Activated CD4-positive, alpha-beta memory T cell treated with anti-CD3 and anti-CD28 coated beads, Interleukin-2, amount 10 ng/mL, durations not matched to agents 7 days and 5 days (primary cell): ENCODE data around the gene TMIGD2. TPM values are rescaled to one million over a fixed set of nuclear protein-coding genes. Genes with fewer than 3 reads are reported as not detected.
A peak's percentile ranks its signal among the peaks of the same experiment; 100 is the strongest.
"Not testable (repeated sequence)": the region's sequence is repeated elsewhere in the genome, so short reads cannot be mapped to it uniquely, and the experiment has no call there.

Source experiments
- CTCF ChIA-PET: fragments of 350-600 bp; sonication (Branson Sonifier 250); formaldehyde crosslinking; loops from one replicate; lab custom pipeline; 2021; ENCODE audit warnings: antibody characterized with exemption, inconsistent platforms; lab: Charles Lee
- POLR2A ChIA-PET: fragments of 350-600 bp; sonication (Branson Sonifier 250); formaldehyde crosslinking; loops from one replicate; lab custom pipeline; 2021; ENCODE audit warnings: antibody characterized with exemption; lab: Charles Lee
- DNase-seq: peaks from one replicate; pipeline ENCODE4 v3.0.0-alpha.2; 2020
- H3K27ac Mint-ChIP-seq: one replicate; pipeline ENCODE4 v1.8.0; 2021; ENCODE audit warnings: mild to moderate bottlenecking, mixed read lengths
- H3K27me3 Mint-ChIP-seq: one replicate; pipeline ENCODE4 v1.8.0; 2021; ENCODE audit warnings: mixed read lengths
- H3K36me3 Mint-ChIP-seq: one replicate; pipeline ENCODE4 v1.8.0; 2021; ENCODE audit warnings: low read depth, mixed read lengths
- H3K4me1 Mint-ChIP-seq: one replicate; pipeline ENCODE4 v1.8.0; 2021; ENCODE audit warnings: mixed read lengths
- H3K4me3 Mint-ChIP-seq: one replicate; pipeline ENCODE4 v1.8.0; 2021; ENCODE audit warnings: mild to moderate bottlenecking, mixed read lengths
- H3K9me3 Mint-ChIP-seq: one replicate; pipeline ENCODE4 v1.8.0; 2021; ENCODE audit warnings: mixed read lengths
- total RNA-seq, 2 experiments: library from RNA; stranded (reverse); gene quantifications; one replicate each; pipeline ENCODE4 v1.2.3, GENCODE V29; 2021

The TMIGD2 gene
- total RNA-seq: 1 to 10 TPM; 2.6 to 4.0 TPM

GRCh38 chr19:4302243-4302640 lies at the start of gene TMIGD2:
TMIGD2 (minus strand) TSS chr19:4302389; CDS start chr19:4302385, 4 bp downstream.
- Mint-ChIP-seq H3K9me3 (no peaks in the 10 kb centered on the region), H3K4me1 (peaks cover 24% of the 10 kb centered on the region), H3K4me3 (peak within 1 kb of the TSS; percentile 33), H3K36me3 (no peaks in the 10 kb centered on the region), H3K27me3 (no peaks in the 10 kb centered on the region), H3K27ac (peak within 1 kb of the TSS; percentile 7)
- CTCF ChIA-PET: interaction anchor here (1.1 kb wide), 1 partner anchor 36 kb away, joined by 4 read pairs; no protein-coding TSS in a partner anchor
- POLR2A ChIA-PET: no interaction called here
- DNase-seq: no peak

- H3K9me3 Mint-ChIP-seq: no peaks in the 10 kb centered on the region
- POLR2A ChIA-PET: no interaction called here
- H3K4me3 Mint-ChIP-seq: no peak overlapping the region
Measured at GRCh38 chr19:4350726-4351125, 48.5 kb upstream of the TMIGD2 start.

GRCh38 chr19:4350111-4350510 lies 47.9 kb upstream of the TMIGD2 start:
- Mint-ChIP-seq H3K27ac (no peak overlapping the region), H3K27me3 (no peaks in the 10 kb centered on the region), H3K4me1 (peaks cover 3% of the 10 kb centered on the region), H3K9me3 (no peaks in the 10 kb centered on the region), H3K4me3 (no peak overlapping the region), H3K36me3 (peaks cover 13% of the 10 kb centered on the region)
- ChIA-PET POLR2A (no interaction called here), CTCF (interaction anchor here (5.7 kb wide), 1 partner anchor 83 kb away, joined by 69 read pairs; no protein-coding TSS in a partner anchor)
- DNase-seq: no peak

More at GRCh38 chr19:4350726-4351125, 48.5 kb upstream of the TMIGD2 start:
- CTCF ChIA-PET: interaction anchor here (5.7 kb wide), 1 partner anchor 84 kb away, joined by 69 read pairs; no protein-coding TSS in a partner anchor
- no peak for DNase-seq
- Mint-ChIP-seq H3K27me3 (no peaks in the 10 kb centered on the region), H3K4me1 (no peaks in the 10 kb centered on the region), H3K27ac (no peak overlapping the region), H3K36me3 (peaks cover 10% of the 10 kb centered on the region)

GRCh38 chr19:4349225-4349624 lies 47.0 kb upstream of the TMIGD2 start:
- H3K36me3 Mint-ChIP-seq: peaks cover 10% of the 10 kb centered on the region
- H3K4me1 Mint-ChIP-seq, H3K27me3 Mint-ChIP-seq, DNase-seq, H3K9me3 Mint-ChIP-seq, H3K27ac Mint-ChIP-seq, CTCF ChIA-PET, H3K4me3 Mint-ChIP-seq, POLR2A ChIA-PET: not testable (repeated sequence)

- Mint-ChIP-seq H3K4me3 (no peak overlapping the region), H3K4me1 (peaks cover 15% of the 10 kb centered on the region), H3K9me3 (no peaks in the 10 kb centered on the region), H3K27ac (no peak overlapping the region), H3K36me3 (peaks cover 10% of the 10 kb centered on the region), H3K27me3 (no peaks in the 10 kb centered on the region)
- POLR2A ChIA-PET: no interaction called here
- DNase-seq: no peak
- CTCF ChIA-PET: interaction anchor here (0.6 to 1.3 kb wide), 2 partner anchors 80 to 1144 kb away, joined by 3 read pairs; no protein-coding TSS in a partner anchor
Measured at GRCh38 chr19:4347521-4347920, 45.3 kb upstream of the TMIGD2 start.

GRCh38 chr19:4346020-4346383 lies 43.8 kb upstream of the TMIGD2 start:
- no peak overlapping the region for H3K27ac Mint-ChIP-seq
- CTCF ChIA-PET: no interaction called here
- H3K9me3 Mint-ChIP-seq: no peaks in the 10 kb centered on the region
- H3K4me1 Mint-ChIP-seq: peaks cover 21% of the 10 kb centered on the region
- peaks cover 10% of the 10 kb centered on the region for H3K36me3 Mint-ChIP-seq
- POLR2A ChIA-PET: no interaction called here
- no peak for DNase-seq
- H3K4me3 Mint-ChIP-seq: no peak overlapping the region
- H3K27me3 Mint-ChIP-seq: no peaks in the 10 kb centered on the region

GRCh38 chr19:4345342-4346019 lies 43.3 kb upstream of the TMIGD2 start:
- H3K27me3 Mint-ChIP-seq: no peaks in the 10 kb centered on the region
- peaks cover 21% of the 10 kb centered on the region for H3K4me1 Mint-ChIP-seq
- no peak overlapping the region for H3K27ac Mint-ChIP-seq
- H3K36me3 Mint-ChIP-seq: peaks cover 9% of the 10 kb centered on the region
- no peaks in the 10 kb centered on the region for H3K9me3 Mint-ChIP-seq
- no peak for DNase-seq
- peak overlapping the region; percentile 47 for H3K4me3 Mint-ChIP-seq
- ChIA-PET POLR2A (no interaction called here), CTCF (no interaction called here)

GRCh38 chr19:4343370-4344307 lies 41.5 kb upstream of the TMIGD2 start, which contains the start of gene MPND:
MPND (plus strand) TSS chr19:4343562; CDS start chr19:4343594, 32 bp downstream.
- H3K9me3 Mint-ChIP-seq: no peaks in the 10 kb centered on the region
- H3K4me1 Mint-ChIP-seq: peaks cover 28% of the 10 kb centered on the region
- H3K36me3 Mint-ChIP-seq: peaks cover 8% of the 10 kb centered on the region
- ChIA-PET POLR2A (interaction anchor here (0.9 to 3.1 kb wide), 21 partner anchors 9 to 128 kb away, joined by 3 to 22 read pairs (median 6); partner anchors contain the start of genes CHAF1A, SH3GL1 and YJU2), CTCF (interaction anchor here (0.6 to 3.5 kb wide), 17 partner anchors 9 to 378 kb away, joined by 3 to 63 read pairs (median 4); partner anchors contain the start of genes CHAF1A, FSD1 and SH3GL1)
- peak within 1 kb of the TSS; percentile 90 for H3K4me3 Mint-ChIP-seq
- H3K27me3 Mint-ChIP-seq: no peaks in the 10 kb centered on the region
- DNase-seq: peak; percentile 95
- H3K27ac Mint-ChIP-seq: peak within 1 kb of the TSS; percentile 90

- peaks cover 8% of the 10 kb centered on the region for H3K36me3 Mint-ChIP-seq
- peak overlapping the region; percentile 90 for H3K4me3 Mint-ChIP-seq
- no peaks in the 10 kb centered on the region for H3K9me3 Mint-ChIP-seq
- peak overlapping the region; percentile 90 for H3K27ac Mint-ChIP-seq
- peaks cover 36% of the 10 kb centered on the region for H3K4me1 Mint-ChIP-seq
- ChIA-PET POLR2A (interaction anchor here (0.9 to 3.1 kb wide), 21 partner anchors 9 to 128 kb away, joined by 3 to 22 read pairs (median 6); partner anchors contain the start of genes CHAF1A, SH3GL1 and YJU2), CTCF (interaction anchor here (0.6 to 3.5 kb wide), 26 partner anchors 9 to 379 kb away, joined by 3 to 63 read pairs (median 4); partner anchors contain the start of genes CHAF1A, FSD1 and SH3GL1)
- DNase-seq: peak; percentile 96
- H3K27me3 Mint-ChIP-seq: no peaks in the 10 kb centered on the region
Measured at GRCh38 chr19:4342615-4343369, 40.6 kb upstream of the TMIGD2 start.

GRCh38 chr19:4342314-4342614 lies 40.1 kb upstream of the TMIGD2 start:
- peak overlapping the region; percentile 90 for H3K27ac Mint-ChIP-seq
- no peaks in the 10 kb centered on the region for H3K9me3 Mint-ChIP-seq
- ChIA-PET POLR2A (interaction anchor here (0.9 to 3.1 kb wide), 14 partner anchors 9 to 129 kb away, joined by 3 to 22 read pairs (median 12); partner anchors contain the start of genes CHAF1A, SH3GL1 and YJU2), CTCF (interaction anchor here (0.6 to 3.5 kb wide), 20 partner anchors 9 to 354 kb away, joined by 3 to 63 read pairs (median 5); partner anchors contain the start of genes CHAF1A, FSD1 and SH3GL1)
- no peak for DNase-seq
- H3K27me3 Mint-ChIP-seq: no peaks in the 10 kb centered on the region
- peak overlapping the region; percentile 90 for H3K4me3 Mint-ChIP-seq
- peaks cover 37% of the 10 kb centered on the region for H3K4me1 Mint-ChIP-seq
- H3K36me3 Mint-ChIP-seq: peaks cover 8% of the 10 kb centered on the region

GRCh38 chr19:4338441-4339355 lies 36.5 kb upstream of the TMIGD2 start, which contains the start of gene STAP2:
STAP2 (minus strand) TSS chr19:4338827; CDS start chr19:4338753, 74 bp downstream.
- no peaks in the 10 kb centered on the region for H3K27me3 Mint-ChIP-seq
- ChIA-PET CTCF (interaction anchor here (0.9 to 1.4 kb wide), 4 partner anchors 14 to 72 kb away, joined by 3 to 9 read pairs (median 5); partner anchors contain the start of gene SH3GL1), POLR2A (interaction anchor here (0.7 to 2.0 kb wide), 9 partner anchors 9 to 229 kb away, joined by 3 to 4 read pairs (median 3); partner anchors contain the start of genes CHAF1A and YJU2)
- H3K27ac Mint-ChIP-seq: peak within 1 kb of the TSS; percentile 72
- peaks cover 29% of the 10 kb centered on the region for H3K4me1 Mint-ChIP-seq
- H3K9me3 Mint-ChIP-seq: peaks cover 2% of the 10 kb centered on the region
- peaks cover 8% of the 10 kb centered on the region for H3K36me3 Mint-ChIP-seq
- H3K4me3 Mint-ChIP-seq: peak within 1 kb of the TSS; percentile 79
- DNase-seq: peak; percentile 37
